ENCODE measurements around the gene GMPR2.
A peak's percentile ranks its signal among the peaks of the same experiment; 100 is the strongest.

Gene GMPR2

GRCh38 chr14:24273422-24273998 lies 40.8 kb downstream of the GMPR2 start:
- peak; percentile 16 for DNase-seq (ENCODE audit: low read depth)
- peak; percentile 22 for TF ChIP-seq CTCF (conservative IDR thresholded peaks at IDR 0.05; ENCODE audit: low read depth, low read length)
- no peak overlapping the region for H3K4me3 ChIP-seq (ENCODE audit: low read depth, low read length)

- no peak for DNase-seq (ENCODE audit: low read depth)
- TF ChIP-seq CTCF (conservative IDR thresholded peaks at IDR 0.05; ENCODE audit: low read depth, low read length), result no peak
- no peak overlapping the region for H3K4me3 ChIP-seq (ENCODE audit: low read depth, low read length)
Measured at GRCh38 chr14:24274101-24274543, 41.4 kb downstream of the GMPR2 start.

GRCh38 chr14:24277071-24277470 lies 44.3 kb downstream of the GMPR2 start:
- no peak overlapping the region for H3K4me3 ChIP-seq (ENCODE audit: low read depth, low read length)

GRCh38 chr14:24277606-24278321 lies 45.0 kb downstream of the GMPR2 start:
- DNase-seq (ENCODE audit: low read depth), result no peak
- no peak overlapping the region for H3K4me3 ChIP-seq (ENCODE audit: low read depth, low read length)
- TF ChIP-seq CTCF (conservative IDR thresholded peaks at IDR 0.05; ENCODE audit: low read depth, low read length), result no peak

More at GRCh38 chr14:24277071-24277470, 44.3 kb downstream of the GMPR2 start:
- no peak for TF ChIP-seq CTCF (conservative IDR thresholded peaks at IDR 0.05; ENCODE audit: low read depth, low read length)
- no peak for DNase-seq (ENCODE audit: low read depth)

- no peak overlapping the region for H3K4me3 ChIP-seq (ENCODE audit: low read depth, low read length)
- no peak for TF ChIP-seq CTCF (conservative IDR thresholded peaks at IDR 0.05; ENCODE audit: low read depth, low read length)
- DNase-seq (ENCODE audit: low read depth), result no peak
Measured at GRCh38 chr14:24278424-24278823, 45.7 kb downstream of the GMPR2 start.

GRCh38 chr14:24279301-24280186 lies 46.8 kb downstream of the GMPR2 start:
- peak; percentile 3 for TF ChIP-seq CTCF (conservative IDR thresholded peaks at IDR 0.05; ENCODE audit: low read depth, low read length)
- no peak overlapping the region for H3K4me3 ChIP-seq (ENCODE audit: low read depth, low read length)
- DNase-seq (ENCODE audit: low read depth), result no peak

Data from choroid plexus epithelial cell (primary cell).